Measurements from ENCODE around the gene ZNF709. TPM values are rescaled to one million over a fixed set of nuclear protein-coding genes. Genes with fewer than 3 reads are reported as not detected.
"Not testable (repeated sequence)": the region's sequence is repeated elsewhere in the genome, so short reads cannot be mapped to it uniquely, and the experiment has no call there.

ZNF709 gene
- total RNA-seq, 1 donor from 2014 or later = 1.9 TPM

GRCh38 chr19:12482509-12482886, 2.1 kb downstream of the ZNF709 start:
- H3K4me3 ChIP-seq (ENCODE audit: low read depth, low read length) = no peak overlapping the region
- no peak for DNase-seq (ENCODE audit: low read depth)
- no peak for TF ChIP-seq CTCF (conservative IDR thresholded peaks at IDR 0.05; ENCODE audit: low read depth, low read length)

- TF ChIP-seq CTCF (conservative IDR thresholded peaks at IDR 0.05; ENCODE audit: low read depth, low read length) = no peak
- DNase-seq (ENCODE audit: low read depth) = no peak
- no peak overlapping the region for H3K4me3 ChIP-seq (ENCODE audit: low read depth, low read length)
Measured at GRCh38 chr19:12481781-12482508, 2.7 kb downstream of the ZNF709 start.

GRCh38 chr19:12478234-12478941, 6.2 kb downstream of the ZNF709 start:
- no peak overlapping the region for H3K4me3 ChIP-seq (ENCODE audit: low read depth, low read length)
- TF ChIP-seq CTCF (conservative IDR thresholded peaks at IDR 0.05; ENCODE audit: low read depth, low read length) = no peak
- DNase-seq (ENCODE audit: low read depth) = no peak

- H3K4me3 ChIP-seq (ENCODE audit: low read depth, low read length); DNase-seq (ENCODE audit: low read depth): not testable (repeated sequence)
Measured at GRCh38 chr19:12467651-12468050, 17.0 kb downstream of the ZNF709 start.

- H3K4me3 ChIP-seq (ENCODE audit: low read depth, low read length) = no peak overlapping the region
- no peak for TF ChIP-seq CTCF (conservative IDR thresholded peaks at IDR 0.05; ENCODE audit: low read depth, low read length)
- DNase-seq (ENCODE audit: low read depth) = no peak
Measured at GRCh38 chr19:12465211-12465610, 19.4 kb downstream of the ZNF709 start.

GRCh38 chr19:12464769-12465168, 19.8 kb downstream of the ZNF709 start:
- no peak overlapping the region for H3K4me3 ChIP-seq (ENCODE audit: low read depth, low read length)
- no peak for TF ChIP-seq CTCF (conservative IDR thresholded peaks at IDR 0.05; ENCODE audit: low read depth, low read length)
- DNase-seq (ENCODE audit: low read depth) = no peak

GRCh38 chr19:12464139-12464538, 20.5 kb downstream of the ZNF709 start:
- not testable (repeated sequence) for H3K4me3 ChIP-seq (ENCODE audit: low read depth, low read length); DNase-seq (ENCODE audit: low read depth)

GRCh38 chr19:12453495-12453894, 31.1 kb downstream of the ZNF709 start:
- DNase-seq (ENCODE audit: low read depth) = no peak
- H3K4me3 ChIP-seq (ENCODE audit: low read depth, low read length) = no peak overlapping the region
- TF ChIP-seq CTCF (conservative IDR thresholded peaks at IDR 0.05; ENCODE audit: low read depth, low read length) = no peak
